ENCODE measurements around the gene TFF2. TPM values are rescaled to one million over a fixed set of nuclear protein-coding genes. Genes with fewer than 3 reads are reported as not detected.

Gene TFF2
- total and polyA plus RNA-seq, 7 donors = not detected

GRCh38 chr21:42337830-42338728, 12.7 kb downstream of the TFF2 start:
- intact Hi-C loops (cut with DNase I) = no loop called here
- 31 to 36% (median 32%) methylated on average over 22 to 23 of the region's 23 CpGs for WGBS, 3 donors
- Histone ChIP-seq H3K27ac (no peak overlapping the region), H3K36me3 (ENCODE audit: insufficient read depth in 1 of 2, low read depth in 1 of 2) (no peaks in the 10 kb centered on the region), H3K9me3 (no peaks in the 10 kb centered on the region), H3K4me1 (no peaks in the 10 kb centered on the region), H3K4me3 (no peak overlapping the region), H3K27me3 (ENCODE audit: insufficient read depth in 3 of 3, low read length in 2 of 3) (peaks cover 0 to 40% (median 0%) of the 10 kb centered on the region in 3 donors)
- peak; percentile 39 to 79 (median 74) for ATAC-seq
- peak; percentile 60 to 71 for DNase-seq
- peak; percentile 50 for TF ChIP-seq CTCF (IDR thresholded peaks at IDR 0.05)

- H3K36me3 ChIP-seq (ENCODE audit: insufficient read depth in 1 of 2, low read depth in 1 of 2) = no peaks in the 10 kb centered on the region
- H3K4me3 ChIP-seq = no peak overlapping the region
- intact Hi-C loops (cut with DNase I) = no loop called here
- H3K9me3 ChIP-seq = no peaks in the 10 kb centered on the region
- H3K27me3 ChIP-seq (ENCODE audit: insufficient read depth in 3 of 3, low read length in 2 of 3) = peaks cover 0 to 48% (median 3%) of the 10 kb centered on the region in 3 donors
- no peak for TF ChIP-seq CTCF (IDR thresholded peaks at IDR 0.05)
- 93 to 94% (median 93%) methylated on average over 4 of the region's 4 CpGs for WGBS, 3 donors
- DNase-seq (no peak), ATAC-seq (no peak)
- no peaks in the 10 kb centered on the region for H3K4me1 ChIP-seq
- H3K27ac ChIP-seq = no peak overlapping the region
Observed at GRCh38 chr21:42337276-42337675, 13.5 kb downstream of the TFF2 start.

GRCh38 chr21:42336054-42336453, 14.7 kb downstream of the TFF2 start:
- DNase-seq (no peak), ATAC-seq (no peak)
- intact Hi-C loops (cut with DNase I) = no loop called here
- Histone ChIP-seq H3K27ac (no peak overlapping the region), H3K36me3 (ENCODE audit: insufficient read depth in 1 of 2, low read depth in 1 of 2) (no peaks in the 10 kb centered on the region), H3K27me3 (ENCODE audit: insufficient read depth in 3 of 3, low read length in 2 of 3) (peaks cover 0 to 50% (median 3%) of the 10 kb centered on the region in 3 donors), H3K4me1 (no peaks in the 10 kb centered on the region), H3K9me3 (no peaks in the 10 kb centered on the region), H3K4me3 (no peak overlapping the region)
- 18 to 30% (median 22%) methylated on average over 10 of the region's 10 CpGs for WGBS, 3 donors
- TF ChIP-seq CTCF (IDR thresholded peaks at IDR 0.05) = no peak

GRCh38 chr21:42332557-42333317, 18.1 kb downstream of the TFF2 start:
- Histone ChIP-seq H3K4me3 (no peak overlapping the region), H3K9me3 (no peaks in the 10 kb centered on the region), H3K27ac (no peak overlapping the region), H3K36me3 (ENCODE audit: insufficient read depth in 1 of 2, low read depth in 1 of 2) (no peaks in the 10 kb centered on the region), H3K4me1 (no peaks in the 10 kb centered on the region), H3K27me3 (ENCODE audit: insufficient read depth in 3 of 3, low read length in 2 of 3) (peaks cover 0 to 48% (median 3%) of the 10 kb centered on the region in 3 donors)
- ATAC-seq (no peak), DNase-seq (no peak)
- WGBS, 3 donors = 63 to 70% (median 67%) methylated on average over 5 of the region's 5 CpGs
- intact Hi-C loops (cut with DNase I) = no loop called here
- TF ChIP-seq CTCF (IDR thresholded peaks at IDR 0.05) = no peak

Data from psoas muscle (tissue), 8 donors.